ENCODE data around the gene ASPG.

The ASPG gene

GRCh38 chr14:104087981-104088850, 2.7 kb downstream of the ASPG start:
- TF ChIP-seq ZFX (IDR thresholded peaks at IDR 0.05; ENCODE audit: borderline replicate concordance) (no peak), CTCF (IDR thresholded peaks at IDR 0.05) (no peak)
- H3K27ac ChIP-seq, result no peak overlapping the region

- H3K27ac ChIP-seq, result no peak overlapping the region
- no peak for TF ChIP-seq CTCF (IDR thresholded peaks at IDR 0.05)
- no peak for TF ChIP-seq ZFX (IDR thresholded peaks at IDR 0.05; ENCODE audit: borderline replicate concordance)
Measured at GRCh38 chr14:104090071-104090748, 4.7 kb downstream of the ASPG start.

- no peak overlapping the region for H3K27ac ChIP-seq
- TF ChIP-seq CTCF (IDR thresholded peaks at IDR 0.05), result no peak
- no peak for TF ChIP-seq ZFX (IDR thresholded peaks at IDR 0.05; ENCODE audit: borderline replicate concordance)
Measured at GRCh38 chr14:104091061-104091926, 5.8 kb downstream of the ASPG start.

- H3K27ac ChIP-seq, result no peak overlapping the region
- TF ChIP-seq ZFX (IDR thresholded peaks at IDR 0.05; ENCODE audit: borderline replicate concordance), result no peak
- TF ChIP-seq CTCF (IDR thresholded peaks at IDR 0.05), result no peak
Measured at GRCh38 chr14:104091927-104092771, 6.6 kb downstream of the ASPG start.

- no peak for TF ChIP-seq ZFX (IDR thresholded peaks at IDR 0.05; ENCODE audit: borderline replicate concordance)
- H3K27ac ChIP-seq, result no peak overlapping the region
Measured at GRCh38 chr14:104092931-104093365, 7.4 kb downstream of the ASPG start.

- TF ChIP-seq ZFX (IDR thresholded peaks at IDR 0.05; ENCODE audit: borderline replicate concordance), result no peak
- TF ChIP-seq CTCF (IDR thresholded peaks at IDR 0.05), result no peak
- no peak overlapping the region for H3K27ac ChIP-seq
Measured at GRCh38 chr14:104093366-104094055, 8.0 kb downstream of the ASPG start.
